Mucosa of descending colon (tissue), 3 donors: Measurements from ENCODE around the gene TAGLN. TPM values are rescaled to one million over a fixed set of nuclear protein-coding genes. Genes with fewer than 3 reads are reported as not detected.

Experiments
- ATAC-seq: fragments of 200-7000 bp; cut with Tn5 transposase; one replicate; pipeline ENCODE4 v1.9.1; 2020; ENCODE audit warnings: mild to moderate bottlenecking, moderate library complexity
- DNase-seq, 3 donors: peaks; one replicate each; pipeline ENCODE4 v3.0.0-alpha.2; 2020
- H3K36me3 ChIP-seq: fragments of 200-600 bp; one replicate; pipeline ENCODE4 v1.8.0; 2021; ENCODE audit warnings: low read depth, mild to moderate bottlenecking
- H3K4me1 ChIP-seq: fragments of 200-600 bp; one replicate; pipeline ENCODE4 v1.8.0; 2021; ENCODE audit warnings: low read depth, mild to moderate bottlenecking
- H3K4me3 ChIP-seq: fragments of 200-600 bp; one replicate; pipeline ENCODE4 v1.8.0; 2021; ENCODE audit warnings: mild to moderate bottlenecking
- H3K9me3 ChIP-seq: fragments of 200-600 bp; one replicate; pipeline ENCODE4 v1.8.0; 2021; ENCODE audit warnings: mild to moderate bottlenecking
- intact Hi-C, 2 donors: fragments of 100-400 bp; cut with DNase I in 1 of 2; cut with micrococcal nuclease in 1 of 2; formaldehyde crosslinking; loops; one replicate each; pipeline versions ENCODE4 v1.11.0 to v1.11.1; 2022; cut with DNase I, micrococcal nuclease
- total RNA-seq, 3 donors: library from RNA; stranded (reverse); fragmentation: NEBNext Ultra II Directional in 2 of 3; extraction: Animal tissue kit (Norgen Biotek cat#: 25700) in 2 of 3; gene quantifications; one replicate each; pipeline versions ENCODE4 v1.2.1 to v1.2.4, GENCODE V29; 2021 to 2023
- TF ChIP-seq, protein P1 (sequence below): fragments of 200-600 bp; IDR thresholded peaks from one replicate; pipeline ENCODE4 v1.8.0; 2022; ENCODE audit warnings: antibody characterized with exemption, mild to moderate bottlenecking
- donor health status: DM: no; HTN: no; CAD: no; lungs with moderate emphysema.
- donor health status: DM: no; HTN: no; CAD: no.
- donor health status: DM: no; HTN: yes; CAD: no.

TAGLN gene
- total RNA-seq, 3 donors from 2014 or later: 126 to 3,893 (median 593) TPM

DNA sequence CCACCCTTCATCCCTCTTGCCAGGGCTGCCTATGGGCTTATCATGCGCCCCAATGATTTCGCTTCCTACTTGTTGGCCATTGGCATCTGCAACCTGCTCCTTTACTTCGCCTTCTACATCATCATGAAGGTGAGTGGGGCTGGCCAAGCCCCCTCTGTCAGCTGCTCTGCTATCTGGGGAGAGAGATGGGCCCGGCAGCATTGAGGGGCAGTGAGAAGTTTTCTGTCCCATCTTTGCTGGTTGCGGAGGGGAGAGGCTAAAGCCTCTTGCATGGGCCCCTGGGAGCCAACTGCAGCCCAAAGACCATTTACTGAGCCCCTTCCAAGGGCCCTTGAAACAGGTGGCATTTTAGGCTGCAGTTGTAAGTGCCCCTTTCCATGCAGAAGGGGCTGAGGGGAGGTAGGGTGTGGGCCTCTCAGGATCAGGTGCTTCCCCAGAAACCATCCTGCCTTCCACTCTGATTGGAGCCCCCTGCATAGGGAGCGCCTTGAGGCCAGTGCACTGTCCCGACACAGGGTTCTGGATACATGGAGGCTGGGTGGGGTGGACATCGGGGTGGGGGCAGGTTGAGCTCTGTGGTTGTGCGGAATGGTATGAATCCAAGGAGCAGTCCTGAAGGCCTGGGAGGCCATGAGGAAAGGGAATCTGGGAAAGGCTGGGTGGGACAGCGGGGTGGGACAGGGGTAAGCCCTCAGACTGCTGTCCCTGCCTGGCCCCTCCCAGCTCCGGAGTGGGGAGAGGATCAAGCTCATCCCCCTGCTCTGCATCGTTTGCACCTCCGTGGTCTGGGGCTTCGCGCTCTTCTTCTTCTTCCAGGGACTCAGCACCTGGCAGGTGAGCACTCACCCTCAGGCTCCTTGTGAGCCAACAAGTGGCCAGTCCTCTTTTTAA is 5.8 kb upstream of the TAGLN start:
- peaks cover 23% of the 10 kb centered on the region for H3K4me1 ChIP-seq

DNA sequence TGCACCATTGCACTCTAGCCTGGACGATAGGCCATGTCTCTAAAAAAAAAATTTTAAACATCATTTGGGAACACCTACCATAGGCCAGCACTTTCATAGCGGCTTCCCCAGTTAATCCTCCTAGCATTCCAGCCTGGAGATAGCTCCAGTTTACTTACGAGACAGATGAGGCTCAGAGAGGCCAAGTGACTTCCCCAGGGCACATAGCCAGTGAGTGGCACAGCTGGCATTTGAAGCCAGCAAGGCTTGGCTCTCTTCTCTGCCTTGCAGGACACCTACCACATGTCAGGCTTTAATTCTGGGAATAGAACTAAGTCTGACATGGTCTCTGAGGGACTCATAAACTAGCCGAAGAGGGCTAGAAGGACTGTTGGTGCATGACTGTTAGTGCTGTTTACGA is 4.9 kb upstream of the TAGLN start:
- ATAC-seq: no peak
- intact Hi-C loops: no loop called here
- no peak for DNase-seq
- TF ChIP-seq, protein P1, sequence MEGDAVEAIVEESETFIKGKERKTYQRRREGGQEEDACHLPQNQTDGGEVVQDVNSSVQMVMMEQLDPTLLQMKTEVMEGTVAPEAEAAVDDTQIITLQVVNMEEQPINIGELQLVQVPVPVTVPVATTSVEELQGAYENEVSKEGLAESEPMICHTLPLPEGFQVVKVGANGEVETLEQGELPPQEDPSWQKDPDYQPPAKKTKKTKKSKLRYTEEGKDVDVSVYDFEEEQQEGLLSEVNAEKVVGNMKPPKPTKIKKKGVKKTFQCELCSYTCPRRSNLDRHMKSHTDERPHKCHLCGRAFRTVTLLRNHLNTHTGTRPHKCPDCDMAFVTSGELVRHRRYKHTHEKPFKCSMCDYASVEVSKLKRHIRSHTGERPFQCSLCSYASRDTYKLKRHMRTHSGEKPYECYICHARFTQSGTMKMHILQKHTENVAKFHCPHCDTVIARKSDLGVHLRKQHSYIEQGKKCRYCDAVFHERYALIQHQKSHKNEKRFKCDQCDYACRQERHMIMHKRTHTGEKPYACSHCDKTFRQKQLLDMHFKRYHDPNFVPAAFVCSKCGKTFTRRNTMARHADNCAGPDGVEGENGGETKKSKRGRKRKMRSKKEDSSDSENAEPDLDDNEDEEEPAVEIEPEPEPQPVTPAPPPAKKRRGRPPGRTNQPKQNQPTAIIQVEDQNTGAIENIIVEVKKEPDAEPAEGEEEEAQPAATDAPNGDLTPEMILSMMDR: no peak
- Histone ChIP-seq H3K36me3 (peaks cover 2% of the 10 kb centered on the region), H3K9me3 (no peaks in the 10 kb centered on the region), H3K4me3 (no peak overlapping the region), H3K4me1 (peaks cover 28% of the 10 kb centered on the region)

More for the DNA sequence above, 5.8 kb upstream of the TAGLN start:
- Histone ChIP-seq H3K36me3 (peaks cover 7% of the 10 kb centered on the region), H3K4me3 (no peak overlapping the region), H3K9me3 (no peaks in the 10 kb centered on the region)
- ATAC-seq (no peak), DNase-seq (peak in 1 of 3 donors; percentile 26)
- TF ChIP-seq, protein P1: no peak
- intact Hi-C loops: no loop called here

DNA sequence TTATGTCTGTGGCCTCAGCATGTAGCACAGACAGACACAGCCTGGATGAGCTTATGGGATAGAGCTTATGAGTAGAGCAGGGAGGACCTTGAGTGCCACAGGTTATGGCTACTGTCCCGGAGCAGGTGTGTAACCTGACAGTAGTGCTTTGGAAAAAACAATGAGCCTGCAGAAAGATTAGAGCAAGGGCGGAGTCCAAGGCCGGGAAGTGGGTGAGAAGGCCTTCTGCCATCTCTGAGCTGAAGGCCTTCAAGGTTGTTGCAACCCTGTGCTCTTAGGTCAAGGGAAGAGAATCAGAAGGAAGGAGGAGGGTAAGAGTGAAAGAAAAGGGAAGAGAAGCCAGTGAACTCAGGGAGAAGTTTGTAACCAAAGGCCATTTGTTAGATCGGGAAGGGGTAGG is 3.9 kb upstream of the TAGLN start:
- DNase-seq (peak in 2 of 3 donors; percentile 57 to 62), ATAC-seq (peak; percentile 60)
- TF ChIP-seq, protein P1: no peak
- peaks cover 28% of the 10 kb centered on the region for H3K4me1 ChIP-seq
- intact Hi-C loops: no loop called here
- H3K36me3 ChIP-seq: no peaks in the 10 kb centered on the region
- no peak overlapping the region for H3K4me3 ChIP-seq
- no peaks in the 10 kb centered on the region for H3K9me3 ChIP-seq

DNA sequence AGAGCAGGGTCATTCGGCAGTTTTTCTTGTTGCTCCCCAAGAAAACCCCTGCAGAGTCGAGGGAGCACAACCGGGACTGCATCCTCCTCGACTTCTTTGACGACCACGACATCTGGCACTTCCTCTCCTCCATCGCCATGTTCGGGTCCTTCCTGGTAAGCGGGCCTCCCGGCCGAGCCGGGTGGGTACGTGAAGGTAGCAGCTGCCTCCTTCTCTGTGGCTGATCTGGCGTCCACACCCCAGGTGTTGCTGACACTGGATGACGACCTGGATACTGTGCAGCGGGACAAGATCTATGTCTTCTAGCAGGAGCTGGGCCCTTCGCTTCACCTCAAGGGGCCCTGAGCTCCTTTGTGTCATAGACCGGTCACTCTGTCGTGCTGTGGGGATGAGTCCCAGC is 3.4 kb upstream of the TAGLN start:
- intact Hi-C loops: no loop called here
- TF ChIP-seq, protein P1: no peak
- Histone ChIP-seq H3K4me1 (peaks cover 28% of the 10 kb centered on the region), H3K36me3 (no peaks in the 10 kb centered on the region), H3K4me3 (no peak overlapping the region), H3K9me3 (no peaks in the 10 kb centered on the region)
- DNase-seq (peak in 1 of 3 donors; percentile 33), ATAC-seq (no peak)

DNA sequence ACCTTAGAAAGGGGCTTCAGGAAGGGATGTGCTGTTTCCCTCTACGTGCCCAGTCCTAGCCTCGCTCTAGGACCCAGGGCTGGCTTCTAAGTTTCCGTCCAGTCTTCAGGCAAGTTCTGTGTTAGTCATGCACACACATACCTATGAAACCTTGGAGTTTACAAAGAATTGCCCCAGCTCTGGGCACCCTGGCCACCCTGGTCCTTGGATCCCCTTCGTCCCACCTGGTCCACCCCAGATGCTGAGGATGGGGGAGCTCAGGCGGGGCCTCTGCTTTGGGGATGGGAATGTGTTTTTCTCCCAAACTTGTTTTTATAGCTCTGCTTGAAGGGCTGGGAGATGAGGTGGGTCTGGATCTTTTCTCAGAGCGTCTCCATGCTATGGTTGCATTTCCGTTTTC is 2.2 kb upstream of the TAGLN start:
- DNase-seq (no peak), ATAC-seq (no peak)
- peaks cover 28% of the 10 kb centered on the region for H3K4me1 ChIP-seq
- no peak overlapping the region for H3K4me3 ChIP-seq
- no peaks in the 10 kb centered on the region for H3K36me3 ChIP-seq
- TF ChIP-seq, protein P1: no peak
- intact Hi-C loops: no loop called here
- no peaks in the 10 kb centered on the region for H3K9me3 ChIP-seq
